ENCODE data around the gene UNC45A.
"Not testable (repeated sequence)": the region's sequence is repeated elsewhere in the genome, so short reads cannot be mapped to it uniquely, and the experiment has no call there.

UNC45A gene

DNA sequence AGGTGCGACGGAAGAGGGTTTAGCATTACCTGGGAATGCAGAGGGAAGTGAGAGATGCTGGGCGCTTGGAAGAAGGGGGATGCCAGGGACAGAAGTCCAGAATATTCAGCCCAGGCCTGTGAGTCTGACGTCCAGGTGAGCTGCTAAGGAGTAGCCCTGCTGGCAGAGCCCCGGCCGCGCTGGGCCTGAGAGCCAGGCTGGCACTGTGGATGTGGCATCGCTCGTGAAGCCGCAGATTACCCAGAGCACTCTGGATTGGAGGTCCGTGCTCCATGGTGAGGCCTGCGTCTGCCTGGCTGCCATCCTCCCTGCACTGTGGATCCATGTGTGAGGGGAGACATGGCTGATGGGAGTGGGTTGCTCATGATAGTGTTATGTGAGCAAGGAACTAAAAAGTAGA lies 17.5 kb upstream of the UNC45A start:
- Mint-ChIP-seq H3K4me3 (no peak overlapping the region), H3K27ac (no peak overlapping the region), H3K36me3 (ENCODE audit: low read depth) (peaks cover 98% of the 10 kb centered on the region), H3K27me3 (no peaks in the 10 kb centered on the region), H3K4me1 (ENCODE audit: low read depth) (peaks cover 54% of the 10 kb centered on the region), H3K9me3 (no peaks in the 10 kb centered on the region)
- intact Hi-C loops (cut with micrococcal nuclease): no loop called here

GRCh38 chr15:90918034-90918788 lies 16.9 kb upstream of the UNC45A start:
- Mint-ChIP-seq H3K27me3 (no peaks in the 10 kb centered on the region), H3K4me1 (ENCODE audit: low read depth) (peaks cover 48% of the 10 kb centered on the region), H3K36me3 (ENCODE audit: low read depth) (peaks cover 92% of the 10 kb centered on the region), H3K4me3 (no peak overlapping the region), H3K9me3 (no peaks in the 10 kb centered on the region), H3K27ac (peak overlapping the region; percentile 37)
- intact Hi-C loops (cut with micrococcal nuclease): no loop called here

DNA sequence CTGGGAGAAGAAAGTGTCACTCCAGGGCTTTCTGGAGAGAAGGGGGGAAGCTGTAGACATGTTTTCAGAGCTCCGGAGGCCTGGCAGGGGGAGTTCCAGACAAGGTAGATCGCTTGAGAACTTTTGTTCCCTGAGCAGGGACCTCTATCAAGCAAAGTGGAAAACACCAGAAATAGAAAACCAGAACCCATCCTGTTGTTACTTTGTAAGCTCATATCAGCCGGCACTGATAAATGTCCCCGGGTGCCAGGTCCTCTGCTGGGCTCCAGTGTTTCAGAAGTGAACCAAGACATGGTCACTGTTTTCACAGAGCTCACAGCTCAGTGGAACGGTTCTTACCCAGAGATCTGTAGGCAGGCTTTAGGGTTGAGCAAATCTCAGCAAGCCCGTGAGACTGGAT lies 16.2 kb upstream of the UNC45A start:
- peaks cover 92% of the 10 kb centered on the region for H3K36me3 Mint-ChIP-seq (ENCODE audit: low read depth)

GRCh38 chr15:90921887-90922286 lies 13.2 kb upstream of the UNC45A start:
- H3K27ac Mint-ChIP-seq: no peak overlapping the region
- intact Hi-C loops (cut with micrococcal nuclease): no loop called here
- H3K4me3 Mint-ChIP-seq: no peak overlapping the region
- peaks cover 64% of the 10 kb centered on the region for H3K36me3 Mint-ChIP-seq (ENCODE audit: low read depth)
- H3K9me3 Mint-ChIP-seq: no peaks in the 10 kb centered on the region
- H3K4me1 Mint-ChIP-seq (ENCODE audit: low read depth): peaks cover 11% of the 10 kb centered on the region
- H3K27me3 Mint-ChIP-seq: no peaks in the 10 kb centered on the region

More for the DNA sequence above, 16.2 kb upstream of the UNC45A start:
- intact Hi-C loops (cut with micrococcal nuclease): no loop called here
- Mint-ChIP-seq H3K4me1 (ENCODE audit: low read depth) (peaks cover 41% of the 10 kb centered on the region), H3K4me3 (no peak overlapping the region), H3K9me3 (no peaks in the 10 kb centered on the region), H3K27me3 (no peaks in the 10 kb centered on the region), H3K27ac (no peak overlapping the region)

GRCh38 chr15:90922712-90923322 lies 12.3 kb upstream of the UNC45A start:
- H3K4me3 Mint-ChIP-seq; H3K27me3 Mint-ChIP-seq; H3K27ac Mint-ChIP-seq; H3K9me3 Mint-ChIP-seq; intact Hi-C loops (cut with micrococcal nuclease); H3K4me1 Mint-ChIP-seq (ENCODE audit: low read depth): not testable (repeated sequence)
- peaks cover 55% of the 10 kb centered on the region for H3K36me3 Mint-ChIP-seq (ENCODE audit: low read depth)

- Mint-ChIP-seq H3K9me3 (no peaks in the 10 kb centered on the region), H3K36me3 (ENCODE audit: low read depth) (peaks cover 39% of the 10 kb centered on the region), H3K27me3 (no peaks in the 10 kb centered on the region), H3K27ac (no peak overlapping the region), H3K4me1 (ENCODE audit: low read depth) (peaks cover 8% of the 10 kb centered on the region), H3K4me3 (no peak overlapping the region)
- intact Hi-C loops (cut with micrococcal nuclease): no loop called here
Measured at GRCh38 chr15:90924375-90924774, 10.7 kb upstream of the UNC45A start.

- H3K27ac Mint-ChIP-seq: peak overlapping the region; percentile 22
- intact Hi-C loops (cut with micrococcal nuclease); H3K27me3 Mint-ChIP-seq; H3K4me3 Mint-ChIP-seq; H3K9me3 Mint-ChIP-seq: not testable (repeated sequence)
- H3K4me1 Mint-ChIP-seq (ENCODE audit: low read depth): peaks cover 29% of the 10 kb centered on the region
- peaks cover 15% of the 10 kb centered on the region for H3K36me3 Mint-ChIP-seq (ENCODE audit: low read depth)
Measured at GRCh38 chr15:90926766-90927165, 8.3 kb upstream of the UNC45A start.

- Mint-ChIP-seq H3K27ac (peak overlapping the region; percentile 72), H3K4me3 (peak overlapping the region; percentile 32), H3K4me1 (ENCODE audit: low read depth) (peaks cover 37% of the 10 kb centered on the region)
- H3K27me3 Mint-ChIP-seq; intact Hi-C loops (cut with micrococcal nuclease); H3K36me3 Mint-ChIP-seq (ENCODE audit: low read depth); H3K9me3 Mint-ChIP-seq: not testable (repeated sequence)
Measured at GRCh38 chr15:90928106-90928505, 7.0 kb upstream of the UNC45A start.

- Mint-ChIP-seq H3K27me3 (no peaks in the 10 kb centered on the region), H3K27ac (peak overlapping the region; percentile 97), H3K4me3 (peak overlapping the region; percentile 87), H3K9me3 (no peaks in the 10 kb centered on the region), H3K4me1 (ENCODE audit: low read depth) (peaks cover 42% of the 10 kb centered on the region), H3K36me3 (ENCODE audit: low read depth) (no peaks in the 10 kb centered on the region)
- intact Hi-C loops (cut with micrococcal nuclease): loop anchor here (2.0 to 10.0 kb wide), 2 partner anchors 15 to 45 kb away; partner anchors contain the start of gene FES
Measured at GRCh38 chr15:90929246-90930019, 5.7 kb upstream of the UNC45A start.

- no peaks in the 10 kb centered on the region for H3K9me3 Mint-ChIP-seq
- no peaks in the 10 kb centered on the region for H3K27me3 Mint-ChIP-seq
- intact Hi-C loops (cut with micrococcal nuclease): loop anchor here (2.0 to 10.0 kb wide), 2 partner anchors 16 to 46 kb away; partner anchors contain the start of gene FES
- peak overlapping the region; percentile 97 for H3K27ac Mint-ChIP-seq
- H3K36me3 Mint-ChIP-seq (ENCODE audit: low read depth): peaks cover 10% of the 10 kb centered on the region
- peaks cover 54% of the 10 kb centered on the region for H3K4me1 Mint-ChIP-seq (ENCODE audit: low read depth)
- peak overlapping the region; percentile 85 for H3K4me3 Mint-ChIP-seq
Measured at GRCh38 chr15:90930861-90931574, 4.1 kb upstream of the UNC45A start.

DNA sequence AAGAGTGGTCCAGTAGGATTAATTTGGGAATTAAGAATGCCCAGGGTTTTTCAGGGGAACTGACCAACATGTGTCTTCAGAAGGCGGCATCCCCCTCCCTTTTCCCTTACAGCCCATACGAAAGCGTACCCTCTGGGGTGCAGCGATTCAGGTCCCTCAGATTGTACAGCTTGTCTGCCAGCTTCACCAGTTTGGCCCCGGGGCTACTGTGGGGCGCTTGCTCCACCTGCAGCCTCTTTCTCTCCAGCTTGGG lies 3.6 kb upstream of the UNC45A start:
- H3K36me3 Mint-ChIP-seq (ENCODE audit: low read depth): peaks cover 15% of the 10 kb centered on the region
- peak overlapping the region; percentile 85 for H3K4me3 Mint-ChIP-seq
- intact Hi-C loops (cut with micrococcal nuclease): loop anchor here (2.0 to 10.0 kb wide), 2 partner anchors 17 to 47 kb away; partner anchors contain the start of gene FES
- no peaks in the 10 kb centered on the region for H3K9me3 Mint-ChIP-seq
- no peaks in the 10 kb centered on the region for H3K27me3 Mint-ChIP-seq
- H3K27ac Mint-ChIP-seq: peak overlapping the region; percentile 97
- H3K4me1 Mint-ChIP-seq (ENCODE audit: low read depth): peaks cover 59% of the 10 kb centered on the region

DNA sequence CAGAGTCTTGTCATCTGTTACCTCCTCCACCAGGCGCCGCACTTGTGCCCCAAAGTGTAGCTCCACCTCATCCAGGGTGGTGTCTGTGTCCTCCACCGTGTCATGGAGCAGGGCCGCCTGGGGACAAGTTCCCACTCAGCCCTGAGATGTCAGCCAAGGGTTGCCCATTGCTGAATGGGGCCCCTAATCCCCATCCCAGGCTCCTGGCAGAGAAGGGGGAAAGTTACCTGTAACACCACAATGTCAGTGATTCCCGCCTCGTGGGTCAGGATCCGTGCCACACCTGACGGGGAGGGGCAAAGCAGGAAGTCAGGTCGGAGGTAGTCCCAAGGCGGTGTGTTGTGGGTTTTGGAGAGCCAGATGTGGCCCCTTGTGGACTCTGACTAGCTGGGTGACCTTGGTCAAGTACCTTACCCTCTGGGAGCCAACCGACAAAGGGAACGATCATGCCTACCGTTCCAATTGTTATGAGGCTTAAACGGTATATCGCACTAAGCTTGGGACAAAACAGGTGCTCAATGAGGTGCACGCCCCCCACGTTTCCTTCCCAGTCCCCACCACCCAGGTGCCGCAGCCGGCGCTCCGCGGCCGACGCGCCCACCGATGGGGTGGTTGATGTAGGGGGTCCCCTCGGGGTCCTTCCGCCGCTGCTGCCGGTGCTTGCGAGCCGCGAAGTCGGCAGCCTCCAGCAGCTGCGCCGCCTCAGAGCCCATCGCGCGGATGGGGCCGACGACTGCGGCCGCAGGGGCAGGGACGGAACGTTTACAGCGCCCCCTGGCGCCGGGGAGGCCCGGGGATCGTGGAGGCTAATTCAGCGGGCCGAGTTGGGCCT lies 3.0 kb upstream of the UNC45A start, which contains the start of gene HDDC3:
HDDC3 (minus strand) TSS at position 722 of the 832 bp plus-strand sequence; CDS start at position 713, 9 bp downstream.
- H3K36me3 Mint-ChIP-seq (ENCODE audit: low read depth): peaks cover 16% of the 10 kb centered on the region
- no peaks in the 10 kb centered on the region for H3K27me3 Mint-ChIP-seq
- intact Hi-C loops (cut with micrococcal nuclease): loop anchor here (2.0 to 10.0 kb wide), 2 partner anchors 17 to 47 kb away; partner anchors contain the start of gene FES
- H3K9me3 Mint-ChIP-seq: no peaks in the 10 kb centered on the region
- H3K27ac Mint-ChIP-seq: peak within 1 kb of the TSS; percentile 97
- peak within 1 kb of the TSS; percentile 85 for H3K4me3 Mint-ChIP-seq
- H3K4me1 Mint-ChIP-seq (ENCODE audit: low read depth): peaks cover 64% of the 10 kb centered on the region

GRCh38 chr15:90932660-90932991 lies 2.5 kb upstream of the UNC45A start:
- intact Hi-C loops (cut with micrococcal nuclease): loop anchor here (10.0 kb wide), 1 partner anchor 48 kb away; the partner anchor contains the start of gene FES
- peaks cover 66% of the 10 kb centered on the region for H3K4me1 Mint-ChIP-seq (ENCODE audit: low read depth)
- H3K27ac Mint-ChIP-seq: peak overlapping the region; percentile 97
- peaks cover 16% of the 10 kb centered on the region for H3K36me3 Mint-ChIP-seq (ENCODE audit: low read depth)
- H3K9me3 Mint-ChIP-seq: no peaks in the 10 kb centered on the region
- H3K27me3 Mint-ChIP-seq: no peaks in the 10 kb centered on the region
- H3K4me3 Mint-ChIP-seq: no peak overlapping the region
